Measurements from ENCODE around the gene PRKCA. TPM values are rescaled to one million over a fixed set of nuclear protein-coding genes. Genes with fewer than 3 reads are reported as not detected.
A peak's percentile ranks its signal among the peaks of the same experiment; 100 is the strongest.

PRKCA gene
- total and polyA plus RNA-seq, 10 of the 15 experiments (the other 5 are each of a cell fraction or from before 2014, with no cell fraction given) = 0.11 to 14.6 (median 0.72) TPM

DNA sequence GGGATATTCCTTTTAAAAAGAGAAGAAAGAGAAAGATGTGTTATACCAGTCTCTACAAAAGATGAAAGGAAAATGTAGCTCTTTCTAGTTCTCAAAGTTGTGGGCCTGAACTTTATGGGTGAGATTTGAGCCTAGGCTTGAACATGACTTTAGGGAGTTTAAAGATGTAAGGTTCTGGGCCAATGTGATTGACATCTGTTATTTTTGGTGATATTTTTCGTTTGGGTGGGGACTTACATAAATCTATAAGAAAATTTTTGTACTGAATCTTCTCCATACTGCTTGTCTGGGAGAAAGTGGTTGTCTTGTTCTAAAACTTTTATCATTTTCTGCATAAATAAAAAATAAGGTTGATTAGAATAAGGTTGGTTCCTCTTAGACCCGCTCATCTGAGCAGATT lies 4.8 kb downstream of the PRKCA start:
- Histone ChIP-seq H4K20me1 (ENCODE audit: control insufficient read depth, insufficient read depth) (no peaks in the 10 kb centered on the region), H3K9ac (ENCODE audit: control insufficient read depth, insufficient read depth, low read length) (no peak overlapping the region), H3K9me3 (replicated peaks; ENCODE audit: control insufficient read depth, insufficient read depth, low read length) (no peaks in the 10 kb centered on the region), H3K4me1 (ENCODE audit: control insufficient read depth, insufficient read depth, low read length) (no peaks in the 10 kb centered on the region), H2AFZ (ENCODE audit: control insufficient read depth, low read depth, low read length) (no peak overlapping the region), H3K4me3 (no peak overlapping the region), H3K4me2 (ENCODE audit: control insufficient read depth, insufficient read depth) (no peak overlapping the region), H3K36me3 (ENCODE audit: control insufficient read depth in 2 of 2, insufficient read depth in 2 of 2, low read length in 1 of 2) (no peaks in the 10 kb centered on the region), H3K79me2 (ENCODE audit: control insufficient read depth, insufficient read depth, low read length) (no peaks in the 10 kb centered on the region), H3K27me3 (replicated peaks in 1 of 2; ENCODE audit: control insufficient read depth in 2 of 2, insufficient read depth in 2 of 2, low read length in 1 of 2) (no peaks in the 10 kb centered on the region; a peak in 1 of 4 replicates), H3K27ac (ENCODE audit: control insufficient read depth, insufficient read depth) (no peak overlapping the region)
- BruUV-seq (replicated peaks) = no TSS peak
- ATAC-seq = no peak
- FAIRE-seq = no peak
- DNase-seq (ENCODE audit: low read depth, low spot score) = no peak
- WGBS (ENCODE audit: insufficient coverage, insufficient replicate concordance, low lambda C conversion rate, missing lambda C conversion rate) = 2% methylated on average over 2 of the region's 2 CpGs
- TF ChIP-seq NFYA (IDR thresholded peaks at IDR 0.05; ENCODE audit: borderline replicate concordance, low read depth, low read length) = no peak
- TF ChIP-seq, protein P1, sequence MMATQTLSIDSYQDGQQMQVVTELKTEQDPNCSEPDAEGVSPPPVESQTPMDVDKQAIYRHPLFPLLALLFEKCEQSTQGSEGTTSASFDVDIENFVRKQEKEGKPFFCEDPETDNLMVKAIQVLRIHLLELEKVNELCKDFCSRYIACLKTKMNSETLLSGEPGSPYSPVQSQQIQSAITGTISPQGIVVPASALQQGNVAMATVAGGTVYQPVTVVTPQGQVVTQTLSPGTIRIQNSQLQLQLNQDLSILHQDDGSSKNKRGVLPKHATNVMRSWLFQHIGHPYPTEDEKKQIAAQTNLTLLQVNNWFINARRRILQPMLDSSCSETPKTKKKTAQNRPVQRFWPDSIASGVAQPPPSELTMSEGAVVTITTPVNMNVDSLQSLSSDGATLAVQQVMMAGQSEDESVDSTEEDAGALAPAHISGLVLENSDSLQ (IDR thresholded peaks at IDR 0.05) = peak; percentile 53; the same call in 1 of the 2 replicates
- ChIA-PET CTCF (interaction anchor here (0.7 kb wide), 1 partner anchor 260 kb away, joined by 3 read pairs; no protein-coding TSS in a partner anchor), SMC1A (ENCODE audit: uncharacterized antibody, unreplicated experiment) (interaction anchor here (1.3 kb wide), 1 partner anchor 9 kb away, joined by 6 read pairs; no protein-coding TSS in a partner anchor), POLR2A (no interaction called here), RAD21 (ENCODE audit: unreplicated experiment) (interaction anchor here (1.2 kb wide), 1 partner anchor 260 kb away, joined by 3 read pairs; no protein-coding TSS in a partner anchor)
- in situ Hi-C loops (cut with MboI) (no loop called here), intact Hi-C loops (cut with micrococcal nuclease; ENCODE audit: unreplicated experiment) (no loop called here)

DNA sequence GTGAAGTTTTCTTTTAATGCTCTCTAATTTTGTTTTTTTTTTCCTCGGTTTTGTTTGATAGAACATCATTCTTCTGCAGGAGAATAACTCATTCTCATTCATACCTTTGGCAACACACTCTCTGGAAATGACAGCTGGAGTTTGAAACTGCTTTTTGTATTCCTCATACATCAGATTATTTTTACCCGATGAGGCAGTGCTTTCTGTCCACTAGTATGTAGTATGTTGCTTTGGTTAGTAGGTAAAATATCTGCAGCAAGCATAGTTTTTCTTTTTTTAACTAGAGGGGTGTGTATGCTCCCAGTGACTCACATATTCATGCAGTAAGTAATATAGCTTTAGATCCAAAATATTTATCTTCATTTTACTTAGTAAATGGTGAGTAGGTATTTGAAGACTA lies 6.4 kb downstream of the PRKCA start:
- DNase-seq (ENCODE audit: low read depth, low spot score) (no peak), FAIRE-seq (no peak), ATAC-seq (no peak)
- ChIA-PET CTCF (no interaction called here), RAD21 (ENCODE audit: unreplicated experiment) (no interaction called here), SMC1A (ENCODE audit: uncharacterized antibody, unreplicated experiment) (no interaction called here), POLR2A (no interaction called here)
- H3K4me1 ChIP-seq (ENCODE audit: control insufficient read depth, insufficient read depth, low read length) = no peaks in the 10 kb centered on the region
- no peak for TF ChIP-seq HDGF (IDR thresholded peaks at IDR 0.05)
- H3K4me3 ChIP-seq = no peak overlapping the region
- no peaks in the 10 kb centered on the region for H3K79me2 ChIP-seq (ENCODE audit: control insufficient read depth, insufficient read depth, low read length)
- H3K27me3 ChIP-seq (replicated peaks in 1 of 2; ENCODE audit: control insufficient read depth in 2 of 2, insufficient read depth in 2 of 2, low read length in 1 of 2) = no peaks in the 10 kb centered on the region; a peak in 1 of 4 replicates
- in situ Hi-C loops (cut with MboI) (no loop called here), intact Hi-C loops (cut with micrococcal nuclease; ENCODE audit: unreplicated experiment) (no loop called here)
- no peak overlapping the region for H3K27ac ChIP-seq (ENCODE audit: control insufficient read depth, insufficient read depth)
- BruUV-seq (replicated peaks) = no TSS peak
- H3K9ac ChIP-seq (ENCODE audit: control insufficient read depth, insufficient read depth, low read length) = no peak overlapping the region
- H3K36me3 ChIP-seq (ENCODE audit: control insufficient read depth in 2 of 2, insufficient read depth in 2 of 2, low read length in 1 of 2) = no peaks in the 10 kb centered on the region
- no peak overlapping the region for H2AFZ ChIP-seq (ENCODE audit: control insufficient read depth, low read depth, low read length)
- no peaks in the 10 kb centered on the region for H4K20me1 ChIP-seq (ENCODE audit: control insufficient read depth, insufficient read depth)
- no peak overlapping the region for H3K4me2 ChIP-seq (ENCODE audit: control insufficient read depth, insufficient read depth)
- whole genome bisulfite sequencing (ENCODE audit: insufficient coverage, insufficient replicate concordance, low lambda C conversion rate, missing lambda C conversion rate) = 0% methylated on average over 2 of the region's 2 CpGs
- H3K9me3 ChIP-seq (replicated peaks; ENCODE audit: control insufficient read depth, insufficient read depth, low read length) = no peaks in the 10 kb centered on the region

Data from GM12878 (cell line).